Stimulated activated CD4-positive, alpha-beta T cell treated with anti-CD3 and anti-CD28 coated beads, Interleukin-15, amount 100 ng/mL, for 24 hours (primary cell): ENCODE data around the gene MED13L.

ENCODE experiments used
- DNase-seq: peaks from one replicate; pipeline ENCODE4 v3.0.0-alpha.2; 2020

Gene MED13L

GRCh38 chr12:116076399-116076798 is 201.1 kb downstream of the MED13L start:
- no peak for DNase-seq

- DNase-seq, result no peak
Measured at GRCh38 chr12:116074686-116075085, 202.8 kb downstream of the MED13L start.

GRCh38 chr12:116071555-116072230 is 205.8 kb downstream of the MED13L start:
- no peak for DNase-seq

- DNase-seq, result no peak
Measured at GRCh38 chr12:116070444-116070843, 207.0 kb downstream of the MED13L start.

GRCh38 chr12:116069943-116070342 is 207.6 kb downstream of the MED13L start:
- DNase-seq, result no peak

GRCh38 chr12:116068853-116069252 is 208.6 kb downstream of the MED13L start:
- DNase-seq, result no peak

GRCh38 chr12:116068371-116068770 is 209.1 kb downstream of the MED13L start:
- DNase-seq, result no peak

- no peak for DNase-seq
Measured at GRCh38 chr12:116067892-116068291, 209.6 kb downstream of the MED13L start.

- peak; percentile 62 for DNase-seq
Measured at GRCh38 chr12:116066381-116067230, 210.9 kb downstream of the MED13L start.

GRCh38 chr12:116065606-116066005 is 211.9 kb downstream of the MED13L start:
- no peak for DNase-seq

GRCh38 chr12:116064493-116064892 is 213.0 kb downstream of the MED13L start:
- DNase-seq, result no peak

- DNase-seq, result no peak
Measured at GRCh38 chr12:116062698-116063097, 214.8 kb downstream of the MED13L start.

GRCh38 chr12:116060764-116061163 is 216.7 kb downstream of the MED13L start:
- no peak for DNase-seq

GRCh38 chr12:116059904-116060303 is 217.6 kb downstream of the MED13L start:
- DNase-seq, result no peak

GRCh38 chr12:116058574-116058973 is 218.9 kb downstream of the MED13L start:
- no peak for DNase-seq

- DNase-seq, result no peak
Measured at GRCh38 chr12:116057356-116057755, 220.1 kb downstream of the MED13L start.

- no peak for DNase-seq
Measured at GRCh38 chr12:116055895-116056607, 221.4 kb downstream of the MED13L start.

- DNase-seq, result no peak
Measured at GRCh38 chr12:116054280-116054679, 223.2 kb downstream of the MED13L start.

- no peak for DNase-seq
Measured at GRCh38 chr12:116053479-116054200, 223.9 kb downstream of the MED13L start.

- DNase-seq, result no peak
Measured at GRCh38 chr12:116050275-116050674, 227.2 kb downstream of the MED13L start.

GRCh38 chr12:116048879-116049278 is 228.6 kb downstream of the MED13L start:
- no peak for DNase-seq

- DNase-seq, result no peak
Measured at GRCh38 chr12:116046039-116046438, 231.5 kb downstream of the MED13L start.

GRCh38 chr12:116045150-116045549 is 232.3 kb downstream of the MED13L start:
- no peak for DNase-seq
